Right lobe of liver (tissue), 4 donors: Measurements from ENCODE around the gene ING5.

Experiments
- CTCF ChIP-seq, 4 donors: fragments of 200-600 bp in 3 of 4; fragments of 450-650 bp in 1 of 4; IDR thresholded peaks; one replicate each; pipeline versions ENCODE4 v1.5.1 to v1.8.0; 2016 to 2022; ENCODE audit warnings: antibody characterized with exemption in 4 of 4, mild to moderate bottlenecking in 2 of 4
- POLR2A ChIP-seq: fragments of 450-650 bp; IDR thresholded peaks from one replicate; pipeline ENCODE4 v1.6.1; 2017; ENCODE audit warnings: antibody characterized with exemption, mild to moderate bottlenecking
- donor health status: DM: no; HTN: no; CAD: no.
- donor health status: DM: no; HTN: no; CAD: no.
- donor health status: DM: no; HTN: yes; CAD: no.

GRCh38 chr2:241721852-241722251, 20.0 kb downstream of the ING5 start:
- TF ChIP-seq CTCF (IDR thresholded peaks at IDR 0.05) (no peak), POLR2A (no peak)
